HG03060 (cell line): ENCODE measurements around the gene LRRC8E.
"Not testable (repeated sequence)": the region's sequence is repeated elsewhere in the genome, so short reads cannot be mapped to it uniquely, and the experiment has no call there.

Experiments
- ATAC-seq: cut with Tn5 transposase; IDR thresholded peaks from one replicate; pipeline ENCODE4 v1.9.1; 2021; ENCODE audit warnings: low read depth, moderate number of reproducible peaks; ENCODE audit not compliant: unreplicated experiment

The LRRC8E gene

GRCh38 chr19:7879836-7880235 lies 8.5 kb upstream of the LRRC8E start:
- no peak for ATAC-seq

GRCh38 chr19:7881910-7882309 lies 6.4 kb upstream of the LRRC8E start:
- no peak for ATAC-seq

- no peak for ATAC-seq
Observed at GRCh38 chr19:7883105-7883504, 5.2 kb upstream of the LRRC8E start.

GRCh38 chr19:7883796-7884570 lies 4.3 kb upstream of the LRRC8E start:
- ATAC-seq, result no peak

- ATAC-seq, result no peak
Observed at GRCh38 chr19:7885818-7886217, 2.5 kb upstream of the LRRC8E start.

GRCh38 chr19:7887408-7888144 lies 734 bp upstream of the LRRC8E start:
- no peak for ATAC-seq

GRCh38 chr19:7888826-7889217 lies 512 bp downstream of the LRRC8E start:
- no peak for ATAC-seq

- ATAC-seq, result not testable (repeated sequence)
Observed at GRCh38 chr19:7893362-7894101, 5.2 kb downstream of the LRRC8E start.

GRCh38 chr19:7894612-7895309 lies 6.5 kb downstream of the LRRC8E start:
- no peak for ATAC-seq

- ATAC-seq, result no peak
Observed at GRCh38 chr19:7895565-7895964, 7.3 kb downstream of the LRRC8E start.

- no peak for ATAC-seq
Observed at GRCh38 chr19:7897292-7897691, 9.0 kb downstream of the LRRC8E start.

GRCh38 chr19:7898967-7899366 lies 10.7 kb downstream of the LRRC8E start:
- no peak for ATAC-seq

GRCh38 chr19:7899751-7900378 lies 11.6 kb downstream of the LRRC8E start:
- ATAC-seq, result no peak

GRCh38 chr19:7900401-7900870 lies 12.1 kb downstream of the LRRC8E start:
- ATAC-seq, result no peak

- ATAC-seq, result no peak
Observed at GRCh38 chr19:7900931-7901330, 12.6 kb downstream of the LRRC8E start.

- ATAC-seq, result no peak
Observed at GRCh38 chr19:7901337-7901736, 13.0 kb downstream of the LRRC8E start.

GRCh38 chr19:7902796-7903243 lies 14.5 kb downstream of the LRRC8E start:
- ATAC-seq, result peak; percentile 1

GRCh38 chr19:7903244-7904073 lies 15.1 kb downstream of the LRRC8E start, which contains the start of gene MAP2K7:
MAP2K7 (plus strand) TSS chr19:7903877; CDS start chr19:7903945, 68 bp downstream.
- peak; percentile 91 for ATAC-seq
